Heart left ventricle (tissue), 13 donors: ENCODE measurements around the gene COQ4.

ENCODE experiments used
- POLR2A ChIP-seq, 2 donors: fragments of 450-650 bp; IDR thresholded peaks; one replicate each; pipeline ENCODE4 v1.6.1; 2017; ENCODE audit warnings: antibody characterized with exemption in 2 of 2, mild to moderate bottlenecking in 2 of 2, moderate library complexity in 2 of 2
- TF ChIP-seq, protein P1 (sequence below), 12 donors: fragments of 200-600 bp; sonication (generic) in 4 of 12; IDR thresholded peaks; one replicate each; pipeline versions ENCODE4 v1.5.0 to v1.8.0; 2018 to 2022; ENCODE audit warnings: antibody characterized with exemption in 12 of 12, mild to moderate bottlenecking in 5 of 12
- donor health status: ischemic (EF 13 %, LVEDD 7.1; RV severe dilation, severe dysfunction).
- donor health status: DM: no; HTN: yes; CAD: no.
- donor health status: DM: no; HTN: no; CAD: no.
- donor health status: ischemic (EF 25% LVEDD 6.9; RV normal size, moderate dysfunction).
- donor health status: ischemic (EF 25% LVEDD 5.7; RV mildly dilated, moderate dysfunction).
- donor health status: ischemic (EF 35%, LVEDD 5.7; RV mildly dilated, moderate dysfunction).
- donor health status: nonischemic (EF 11% LVEDD 7.7; RV severe dilation, severe dysfunction).
- donor health status: DM: yes; HTN: yes; CAD: no.
- donor health status: PGD.
- donor health status: ischemic (EF 29% LVEDD 5.4; RV normal size, mild dysfunction).
- donor health status: nonischemic (EF 23%, LVEDD 6.1; RV moderate dilation, normal function).

DNA sequence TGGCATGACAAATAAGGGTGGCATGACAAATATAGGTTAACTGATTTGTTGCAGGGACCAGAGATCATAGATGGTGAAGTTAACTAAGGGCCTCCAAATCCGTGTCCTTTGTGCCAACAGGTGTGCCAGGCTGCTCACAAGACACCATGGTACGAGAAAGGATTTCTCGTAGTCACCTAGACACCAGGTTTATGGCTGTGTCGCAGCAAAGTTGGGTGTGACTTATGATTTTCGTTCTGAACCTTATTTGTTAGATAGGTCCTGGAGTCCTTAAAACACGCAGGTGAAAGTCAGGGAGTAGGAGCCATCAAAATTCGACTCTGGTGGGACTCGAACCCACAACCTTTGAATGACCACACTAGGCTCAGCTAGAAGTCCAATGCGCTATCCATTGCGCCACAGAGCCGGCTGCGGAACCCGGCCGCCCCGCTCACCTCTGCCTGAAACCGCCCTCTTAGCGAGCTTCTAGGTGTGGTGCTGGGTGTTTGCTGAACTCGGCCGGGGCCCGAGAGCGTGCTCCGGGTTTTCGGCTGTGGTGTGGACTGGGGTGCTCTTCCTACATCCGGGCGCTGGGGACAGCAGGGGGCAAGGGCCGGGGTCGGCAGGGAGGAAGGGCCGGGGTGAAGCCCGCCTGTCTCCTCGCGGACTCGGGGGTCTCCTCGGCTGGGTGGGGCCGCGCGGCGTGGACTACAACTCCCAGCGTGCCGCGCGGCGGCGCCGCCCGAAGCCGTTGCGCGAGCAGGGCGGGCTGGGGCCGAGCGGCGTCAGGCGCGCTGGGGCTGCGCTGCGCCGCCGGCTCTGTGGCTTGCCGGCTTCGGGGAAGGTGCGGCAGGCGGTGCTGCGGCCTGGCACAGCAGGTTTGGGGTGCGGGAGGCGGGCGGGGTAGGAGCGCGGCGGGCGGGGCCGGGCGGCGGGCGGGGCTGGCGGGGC is 17.4 kb downstream of the COQ4 start, which contains the start of gene SLC27A4:
- TF ChIP-seq, protein P1, sequence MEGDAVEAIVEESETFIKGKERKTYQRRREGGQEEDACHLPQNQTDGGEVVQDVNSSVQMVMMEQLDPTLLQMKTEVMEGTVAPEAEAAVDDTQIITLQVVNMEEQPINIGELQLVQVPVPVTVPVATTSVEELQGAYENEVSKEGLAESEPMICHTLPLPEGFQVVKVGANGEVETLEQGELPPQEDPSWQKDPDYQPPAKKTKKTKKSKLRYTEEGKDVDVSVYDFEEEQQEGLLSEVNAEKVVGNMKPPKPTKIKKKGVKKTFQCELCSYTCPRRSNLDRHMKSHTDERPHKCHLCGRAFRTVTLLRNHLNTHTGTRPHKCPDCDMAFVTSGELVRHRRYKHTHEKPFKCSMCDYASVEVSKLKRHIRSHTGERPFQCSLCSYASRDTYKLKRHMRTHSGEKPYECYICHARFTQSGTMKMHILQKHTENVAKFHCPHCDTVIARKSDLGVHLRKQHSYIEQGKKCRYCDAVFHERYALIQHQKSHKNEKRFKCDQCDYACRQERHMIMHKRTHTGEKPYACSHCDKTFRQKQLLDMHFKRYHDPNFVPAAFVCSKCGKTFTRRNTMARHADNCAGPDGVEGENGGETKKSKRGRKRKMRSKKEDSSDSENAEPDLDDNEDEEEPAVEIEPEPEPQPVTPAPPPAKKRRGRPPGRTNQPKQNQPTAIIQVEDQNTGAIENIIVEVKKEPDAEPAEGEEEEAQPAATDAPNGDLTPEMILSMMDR (IDR thresholded peaks at IDR 0.05): no peak
- peak in 1 of 2 donors; percentile 62 for TF ChIP-seq POLR2A (IDR thresholded peaks at IDR 0.05)
